K562 (cell line): ENCODE measurements around the gene FGFR4. TPM values are rescaled to one million over a fixed set of nuclear protein-coding genes. Genes with fewer than 3 reads are reported as not detected.
A peak's percentile ranks its signal among the peaks of the same experiment; 100 is the strongest.

Experiments used
- BACH1 ChIP-seq: fragments of 200-800 bp; sonication (Bioruptor generic); IDR thresholded peaks from 2 replicates; pipeline ENCODE4 v1.6.1; 2016; ENCODE audit warnings: missing genetic modification characterization, missing compliant biosample characterization
- CBX3 ChIP-seq, 2 experiments: IDR thresholded peaks; 1 replicate in 1 of 2; 2 replicates in 1 of 2; pipeline ENCODE4 v1.6.1; 2012; ENCODE audit warnings: inconsistent platforms in 2 of 2, low read length in 2 of 2, borderline replicate concordance in 1 of 2, control low read depth in 1 of 2
- EHMT2 ChIP-seq: fragments of 450-650 bp; IDR thresholded peaks from 2 replicates; pipeline ENCODE4 v1.6.1; 2018; ENCODE audit warnings: antibody characterized with exemption
- ELF4 ChIP-seq: fragments of 450-650 bp; formaldehyde crosslinking; IDR thresholded peaks from 2 replicates; pipeline ENCODE4 v1.4.0; 2022; ENCODE audit warnings: missing genetic modification characterization
- EWSR1 ChIP-seq: fragments of 450-650 bp; IDR thresholded peaks from 2 replicates; pipeline ENCODE4 v1.6.1; 2018; ENCODE audit warnings: borderline replicate concordance, mild to moderate bottlenecking, low read depth, moderate library complexity; ENCODE audit not compliant: partially characterized antibody
- FOXJ2 ChIP-seq: fragments of 200-800 bp; sonication (Bioruptor generic); IDR thresholded peaks from 2 replicates; pipeline ENCODE4 v1.6.1; 2016; ENCODE audit warnings: missing genetic modification characterization, missing compliant biosample characterization
- NEUROD1 ChIP-seq: fragments of 150-350 bp; IDR thresholded peaks from 2 replicates; pipeline ENCODE4 v1.6.1; 2014; ENCODE audit warnings: borderline replicate concordance, low read length, low read depth; ENCODE audit not compliant: partially characterized antibody
- PHF20 ChIP-seq: fragments of 450-650 bp; IDR thresholded peaks from 2 replicates; pipeline ENCODE4 v1.6.1; 2018; ENCODE audit not compliant: partially characterized antibody
- SIN3B ChIP-seq: fragments of 450-650 bp; IDR thresholded peaks from 2 replicates; pipeline ENCODE4 v1.6.1; 2017; ENCODE audit warnings: low read depth, mild to moderate bottlenecking, moderate library complexity
- YY1 ChIP-seq, 3 experiments: IDR thresholded peaks; 2 replicates each; pipeline ENCODE4 v1.6.1; 2011; ENCODE audit warnings: low read length in 2 of 3, mild to moderate bottlenecking in 2 of 3, moderate library complexity in 2 of 3, borderline replicate concordance in 1 of 3, control low read depth in 1 of 3, low read depth in 1 of 3; ENCODE audit not compliant: insufficient read depth in 3 of 3, insufficient replicate concordance in 2 of 3, control insufficient read depth in 1 of 3, insufficient read length in 1 of 3; ENCODE audit errors: extremely low read depth in 1 of 3
- ZBTB43 ChIP-seq: sonication (generic); formaldehyde crosslinking; IDR thresholded peaks from 2 replicates; pipeline ENCODE4 v1.8.0; 2023; ENCODE audit warnings: mild to moderate bottlenecking, missing genetic modification reagents
- ZKSCAN3 ChIP-seq: fragments of 250-450 bp; sonication (Bioruptor Pico); IDR thresholded peaks from 2 replicates; pipeline ENCODE4 v1.4.0; 2020
- ZNF134 ChIP-seq: fragments of 250-450 bp; sonication (Bioruptor Pico); conservative IDR thresholded peaks from 2 replicates; pipeline ENCODE4 v1.4.0; 2020
- ZNF282 ChIP-seq: sonication (generic); formaldehyde crosslinking; IDR thresholded peaks from 2 replicates; pipeline ENCODE4 v1.8.1; 2023; ENCODE audit warnings: missing genetic modification reagents
- ZNF699 ChIP-seq: fragments of 250-450 bp; sonication (Bioruptor Pico); IDR thresholded peaks from 2 replicates; pipeline ENCODE4 v1.8.0; 2021; ENCODE audit warnings: mild to moderate bottlenecking, moderate library complexity; ENCODE audit not compliant: insufficient replicate concordance
- polyA plus RNA-seq, 8 experiments: library from polyadenylated mRNA; depleted of rRNA in 4 of 8; stranded (reverse) in 5 of 8; unstranded in 3 of 8; fragments of >200 nt; fragmentation: Nextera tagmentation in 2 of 8; fragmentation: Illumina TruSeq in 1 of 8; extraction: Ambion mirVana in 2 of 8; extraction: Trizol in 1 of 8; gene quantifications; 2 replicates each; pipeline versions ENCODE4 v1.2.1 to v1.2.3, GENCODE V29; 2011 to 2014; ENCODE audit warnings: inconsistent platforms in 1 of 8, missing spikeins in 1 of 8
- total RNA-seq, 7 experiments: library from RNA; depleted of rRNA in 6 of 7; stranded (reverse); fragments of >200 nt in 6 of 7; fragmentation: Illumina TruSeq in 2 of 7; extraction: Trizol in 2 of 7; gene quantifications; 2 replicates each; pipeline versions ENCODE4 v1.2.1 to v1.2.3, GENCODE V29; 2011 to 2021; ENCODE audit warnings: low replicate concordance in 1 of 7
- TF ChIP-seq, protein P1 (sequence below): fragments of 450-650 bp; IDR thresholded peaks from 2 replicates; pipeline ENCODE4 v1.6.1; 2016; ENCODE audit warnings: low read depth

FGFR4 gene
- total and polyA plus RNA-seq, 9 of the 15 experiments (the other 6 are each of a cell fraction or from before 2014, with no cell fraction given): 0.76 to 35.4 (median 7.5) TPM

GRCh38 chr5:177086654-177087397 lies at the start of gene FGFR4 (continued):
- TF ChIP-seq ZNF699 (no peak), ZKSCAN3 (CRISPR knock-in tag) (no peak), ELF4 (CRISPR knock-in tag) (no peak), NEUROD1 (no peak), CBX3 (IDR thresholded peaks at IDR 0.05; ENCODE audit: borderline replicate concordance in 1 of 2, low read length in 2 of 2) (0 out of 3 replicates have a peak, but pooled peaks of 1 of the 2 experiments have one; percentile 25), EWSR1 (no peak), FOXJ2 (tag) (no peak), PHF20 (peak; percentile 72), BACH1 (no peak), ZBTB43 (CRISPR knock-in tag) (no peak), EHMT2 (no peak), ZNF134 (CRISPR knock-in tag) (no peak), YY1 (IDR thresholded peaks at IDR 0.05; ENCODE audit: borderline replicate concordance in 1 of 3, control insufficient read depth in 1 of 3, extremely low read depth in 1 of 3, insufficient read depth in 3 of 3, insufficient read length in 1 of 3, insufficient replicate concordance in 2 of 3, low read depth in 1 of 3, low read length in 2 of 3) (peak in 2 of 3 experiments; percentile 21 to 39), ZNF282 (CRISPR knock-in tag) (no peak), SIN3B (peak; percentile 63; the same call in 1 of the 2 replicates)
- TF ChIP-seq, protein P1, sequence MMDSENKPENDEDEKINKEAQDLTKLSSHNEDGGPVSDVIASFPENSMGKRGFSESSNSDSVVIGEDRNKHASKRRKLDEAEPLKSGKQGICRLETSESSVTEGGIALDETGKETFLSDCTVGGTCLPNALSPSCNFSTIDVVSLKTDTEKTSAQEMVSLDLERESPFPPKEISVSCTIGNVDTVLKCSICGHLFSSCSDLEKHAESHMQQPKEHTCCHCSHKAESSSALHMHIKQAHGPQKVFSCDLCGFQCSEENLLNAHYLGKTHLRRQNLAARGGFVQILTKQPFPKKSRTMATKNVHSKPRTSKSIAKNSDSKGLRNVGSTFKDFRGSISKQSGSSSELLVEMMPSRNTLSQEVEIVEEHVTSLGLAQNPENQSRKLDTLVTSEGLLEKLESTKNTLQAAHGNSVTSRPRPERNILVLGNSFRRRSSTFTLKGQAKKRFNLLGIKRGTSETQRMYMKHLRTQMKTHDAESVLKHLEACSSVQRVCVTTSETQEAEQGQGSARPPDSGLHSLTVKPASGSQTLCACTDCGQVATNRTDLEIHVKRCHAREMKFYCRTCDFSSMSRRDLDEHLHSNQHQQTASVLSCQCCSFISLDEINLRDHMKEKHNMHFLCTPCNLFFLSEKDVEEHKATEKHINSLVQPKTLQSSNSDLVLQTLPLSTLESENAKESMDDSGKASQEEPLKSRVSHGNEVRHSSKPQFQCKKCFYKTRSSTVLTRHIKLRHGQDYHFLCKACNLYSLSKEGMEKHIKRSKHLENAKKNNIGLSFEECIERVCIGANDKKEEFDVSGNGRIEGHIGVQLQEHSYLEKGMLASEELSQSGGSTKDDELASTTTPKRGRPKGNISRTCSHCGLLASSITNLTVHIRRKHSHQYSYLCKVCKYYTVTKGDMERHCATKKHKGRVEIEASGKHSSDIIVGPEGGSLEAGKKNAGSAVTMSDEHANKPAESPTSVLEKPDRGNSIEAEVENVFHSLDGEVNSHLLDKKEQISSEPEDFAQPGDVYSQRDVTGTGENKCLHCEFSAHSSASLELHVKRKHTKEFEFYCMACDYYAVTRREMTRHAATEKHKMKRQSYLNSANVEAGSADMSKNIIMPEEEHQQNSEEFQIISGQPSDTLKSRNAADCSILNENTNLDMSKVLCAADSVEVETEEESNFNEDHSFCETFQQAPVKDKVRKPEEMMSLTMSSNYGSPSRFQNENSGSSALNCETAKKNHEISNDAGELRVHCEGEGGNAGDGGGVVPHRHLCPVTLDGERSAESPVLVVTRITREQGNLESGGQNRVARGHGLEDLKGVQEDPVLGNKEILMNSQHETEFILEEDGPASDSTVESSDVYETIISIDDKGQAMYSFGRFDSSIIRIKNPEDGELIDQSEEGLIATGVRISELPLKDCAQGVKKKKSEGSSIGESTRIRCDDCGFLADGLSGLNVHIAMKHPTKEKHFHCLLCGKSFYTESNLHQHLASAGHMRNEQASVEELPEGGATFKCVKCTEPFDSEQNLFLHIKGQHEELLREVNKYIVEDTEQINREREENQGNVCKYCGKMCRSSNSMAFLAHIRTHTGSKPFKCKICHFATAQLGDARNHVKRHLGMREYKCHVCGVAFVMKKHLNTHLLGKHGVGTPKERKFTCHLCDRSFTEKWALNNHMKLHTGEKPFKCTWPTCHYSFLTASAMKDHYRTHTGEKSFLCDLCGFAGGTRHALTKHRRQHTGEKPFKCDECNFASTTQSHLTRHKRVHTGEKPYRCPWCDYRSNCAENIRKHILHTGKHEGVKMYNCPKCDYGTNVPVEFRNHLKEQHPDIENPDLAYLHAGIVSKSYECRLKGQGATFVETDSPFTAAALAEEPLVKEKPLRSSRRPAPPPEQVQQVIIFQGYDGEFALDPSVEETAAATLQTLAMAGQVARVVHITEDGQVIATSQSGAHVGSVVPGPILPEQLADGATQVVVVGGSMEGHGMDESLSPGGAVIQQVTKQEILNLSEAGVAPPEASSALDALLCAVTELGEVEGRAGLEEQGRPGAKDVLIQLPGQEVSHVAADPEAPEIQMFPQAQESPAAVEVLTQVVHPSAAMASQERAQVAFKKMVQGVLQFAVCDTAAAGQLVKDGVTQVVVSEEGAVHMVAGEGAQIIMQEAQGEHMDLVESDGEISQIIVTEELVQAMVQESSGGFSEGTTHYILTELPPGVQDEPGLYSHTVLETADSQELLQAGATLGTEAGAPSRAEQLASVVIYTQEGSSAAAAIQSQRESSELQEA: no peak
